Measurements from ENCODE around the gene N4BP3. TPM values are rescaled to one million over a fixed set of nuclear protein-coding genes. Genes with fewer than 3 reads are reported as not detected.
"Not testable (repeated sequence)": the region's sequence is repeated elsewhere in the genome, so short reads cannot be mapped to it uniquely, and the experiment has no call there.

N4BP3 gene
- 22.1 TPM for total RNA-seq

- peak; percentile 85 for DNase-seq
These were observed at the start of gene N4BP3 for GRCh38 chr5:178113141-178113787. Gene N4BP3, plus strand, starts transcription at chr5:178113532. Its CDS starts 6,052 bp downstream, at chr5:178119584.

GRCh38 chr5:178067755-178068154, 45.6 kb upstream of the N4BP3 start:
- no peak for DNase-seq

- peak; percentile 88 for DNase-seq
These were observed 45.0 kb upstream of the N4BP3 start for GRCh38 chr5:178068293-178068692.

GRCh38 chr5:178069909-178070308, 43.4 kb upstream of the N4BP3 start:
- DNase-seq = peak; percentile 28

- DNase-seq = no peak
These were observed 42.2 kb upstream of the N4BP3 start for GRCh38 chr5:178071108-178071507.

- DNase-seq = no peak
These were observed 40.6 kb upstream of the N4BP3 start for GRCh38 chr5:178072749-178073148.

- peak; percentile 10 for DNase-seq
These were observed 38.9 kb upstream of the N4BP3 start for GRCh38 chr5:178074266-178074952.

- DNase-seq = not testable (repeated sequence)
These were observed 36.4 kb upstream of the N4BP3 start for GRCh38 chr5:178076965-178077364.

- no peak for DNase-seq
These were observed 35.6 kb upstream of the N4BP3 start for GRCh38 chr5:178077751-178078150.

GRCh38 chr5:178078197-178079010, 34.9 kb upstream of the N4BP3 start:
- peak; percentile 10 for DNase-seq

- DNase-seq = no peak
These were observed 33.3 kb upstream of the N4BP3 start for GRCh38 chr5:178080056-178080455.

- DNase-seq = peak; percentile 18
These were observed 32.5 kb upstream of the N4BP3 start for GRCh38 chr5:178080618-178081410.

GRCh38 chr5:178081571-178082243, 31.6 kb upstream of the N4BP3 start:
- no peak for DNase-seq

GRCh38 chr5:178083922-178084321, 29.4 kb upstream of the N4BP3 start:
- DNase-seq = peak; percentile 41

- DNase-seq = no peak
These were observed 28.0 kb upstream of the N4BP3 start for GRCh38 chr5:178085316-178085715.

GRCh38 chr5:178086266-178086665, 27.1 kb upstream of the N4BP3 start:
- no peak for DNase-seq

GRCh38 chr5:178087199-178087598, 26.1 kb upstream of the N4BP3 start:
- DNase-seq = not testable (repeated sequence)

GRCh38 chr5:178090856-178091255, 22.5 kb upstream of the N4BP3 start:
- no peak for DNase-seq

GRCh38 chr5:178093134-178093533, 20.2 kb upstream of the N4BP3 start:
- no peak for DNase-seq

GRCh38 chr5:178094345-178094744, 19.0 kb upstream of the N4BP3 start:
- DNase-seq = no peak

- DNase-seq = no peak
These were observed 14.6 kb upstream of the N4BP3 start for GRCh38 chr5:178098685-178099084.

- DNase-seq = no peak
These were observed 9.7 kb upstream of the N4BP3 start for GRCh38 chr5:178103612-178104011.
